SK-N-SH treated with all-trans-retinoic acid at 6 μM for 48 hours (cell line): Measurements from ENCODE around the gene ENTPD2.

Experiments
- ATAC-seq: fragments of 200-7000 bp; cut with Tn5 transposase; 3 replicates; pipeline ENCODE4 v1.9.1; 2020; ENCODE audit warnings: mild to moderate bottlenecking, moderate library complexity
- ARNTL ChIP-seq: fragments of 450-650 bp; formaldehyde crosslinking; IDR thresholded peaks from 2 replicates; pipeline ENCODE4 v1.5.0; 2020; ENCODE audit warnings: low read depth, mild to moderate bottlenecking, moderate library complexity, borderline replicate concordance
- CREB5 ChIP-seq: fragments of 250-450 bp; sonication (Bioruptor Pico); IDR thresholded peaks from 2 replicates; pipeline ENCODE4 v1.5.1; 2020; ENCODE audit warnings: low read depth, mild to moderate bottlenecking, moderate library complexity
- CSDC2 ChIP-seq: fragments of 250-450 bp; sonication (Bioruptor Pico); IDR thresholded peaks from 2 replicates; pipeline ENCODE4 v1.5.0; 2020; ENCODE audit warnings: mild to moderate bottlenecking, moderate library complexity
- CSRNP3 ChIP-seq: fragments of 250-450 bp; sonication (Bioruptor Pico); IDR thresholded peaks from 2 replicates; pipeline ENCODE4 v1.5.1; 2021; ENCODE audit warnings: mild to moderate bottlenecking, moderate library complexity
- ESRRG ChIP-seq: fragments of 250-450 bp; sonication (Bioruptor Pico); IDR thresholded peaks from 2 replicates; pipeline ENCODE4 v1.6.1; 2021; ENCODE audit warnings: mild to moderate bottlenecking
- GLIS3 ChIP-seq: fragments of 250-450 bp; sonication (Bioruptor Pico); IDR thresholded peaks from 2 replicates; pipeline ENCODE4 v1.5.0; 2020; ENCODE audit warnings: mild to moderate bottlenecking, moderate library complexity
- ISL1 ChIP-seq: fragments of 250-450 bp; sonication (Bioruptor Pico); IDR thresholded peaks from 2 replicates; pipeline ENCODE4 v2.1.2; 2022; ENCODE audit warnings: mild to moderate bottlenecking, moderate library complexity
- OSR1 ChIP-seq: fragments of 250-450 bp; sonication (Bioruptor Pico); IDR thresholded peaks from 2 replicates; pipeline ENCODE4 v1.8.0; 2022; ENCODE audit warnings: moderate library complexity, mild to moderate bottlenecking, inconsistent platforms
- PATZ1 ChIP-seq: fragments of 250-450 bp; sonication (Bioruptor Pico); IDR thresholded peaks from 2 replicates; pipeline ENCODE4 v1.8.0; 2020; ENCODE audit warnings: mild to moderate bottlenecking, moderate library complexity, borderline replicate concordance
- POU6F1 ChIP-seq: fragments of 250-450 bp; sonication (Bioruptor Pico); IDR thresholded peaks from 2 replicates; pipeline ENCODE4 v1.8.0; 2021; ENCODE audit warnings: low read depth, mild to moderate bottlenecking, moderate library complexity, borderline replicate concordance
- PPARA ChIP-seq: fragments of 250-450 bp; sonication (Bioruptor Pico); IDR thresholded peaks from 2 replicates; pipeline ENCODE4 v1.5.0; 2020; ENCODE audit warnings: mild to moderate bottlenecking, borderline replicate concordance
- RARB ChIP-seq: fragments of 250-450 bp; sonication (Bioruptor Pico); IDR thresholded peaks from 2 replicates; pipeline ENCODE4 v1.8.0; 2021; ENCODE audit warnings: mild to moderate bottlenecking, moderate library complexity
- TCF4 ChIP-seq: fragments of 250-450 bp; sonication (Bioruptor Pico); IDR thresholded peaks from 2 replicates; pipeline ENCODE4 v1.8.0; 2021; ENCODE audit warnings: mild to moderate bottlenecking, moderate library complexity, borderline replicate concordance
- TOX ChIP-seq: fragments of 250-450 bp; sonication (Bioruptor Pico); IDR thresholded peaks from 2 replicates; pipeline ENCODE4 v1.8.0; 2021; ENCODE audit warnings: mild to moderate bottlenecking, moderate library complexity, borderline replicate concordance
- TSHZ2 ChIP-seq: fragments of 250-450 bp; sonication (Bioruptor Pico); IDR thresholded peaks from 2 replicates; pipeline ENCODE4 v1.5.0; 2020; ENCODE audit warnings: mild to moderate bottlenecking, moderate library complexity
- ZC3H10 ChIP-seq: fragments of 250-450 bp; sonication (Bioruptor Pico); IDR thresholded peaks from 2 replicates; pipeline ENCODE4 v1.5.1; 2021; ENCODE audit warnings: mild to moderate bottlenecking, moderate library complexity
- ZFP3 ChIP-seq: fragments of 250-450 bp; sonication (Bioruptor Pico); IDR thresholded peaks from 2 replicates; pipeline ENCODE4 v1.5.0; 2020; ENCODE audit warnings: mild to moderate bottlenecking, moderate library complexity
- ZNF565 ChIP-seq: fragments of 450-650 bp; formaldehyde crosslinking; conservative IDR thresholded peaks from 2 replicates; pipeline ENCODE4 v1.5.0; 2020; ENCODE audit warnings: low read depth, mild to moderate bottlenecking, moderate library complexity
- ZNF70 ChIP-seq: fragments of 450-650 bp; formaldehyde crosslinking; IDR thresholded peaks from 2 replicates; pipeline ENCODE4 v1.5.0; 2020; ENCODE audit warnings: mild to moderate bottlenecking, moderate library complexity
- ZNF8 ChIP-seq: fragments of 450-650 bp; formaldehyde crosslinking; IDR thresholded peaks from 2 replicates; pipeline ENCODE4 v1.5.0; 2020; ENCODE audit warnings: mild to moderate bottlenecking, moderate library complexity

The ENTPD2 gene

GRCh38 chr9:137039611-137040366, 14.1 kb downstream of the ENTPD2 start:
- TF ChIP-seq ZFP3 (CRISPR knock-in tag), result no peak
- TF ChIP-seq POU6F1 (CRISPR knock-in tag), result no peak
- no peak for TF ChIP-seq TSHZ2 (CRISPR knock-in tag)
- no peak for TF ChIP-seq CREB5 (CRISPR knock-in tag)
- no peak for TF ChIP-seq RARB (CRISPR knock-in tag)
- TF ChIP-seq ZC3H10 (CRISPR knock-in tag), result no peak
- TF ChIP-seq PATZ1 (CRISPR knock-in tag), result no peak
- no peak for TF ChIP-seq ESRRG (CRISPR knock-in tag)
- no peak for TF ChIP-seq CSRNP3 (CRISPR knock-in tag)
- no peak for TF ChIP-seq ARNTL (CRISPR knock-in tag)
- no peak for TF ChIP-seq ZNF70
- TF ChIP-seq PPARA, result no peak
- TF ChIP-seq CSDC2, result no peak
- TF ChIP-seq ZNF565 (CRISPR knock-in tag), result no peak
- no peak for TF ChIP-seq GLIS3 (CRISPR knock-in tag)
- TF ChIP-seq TOX (CRISPR knock-in tag), result no peak
- no peak for TF ChIP-seq TCF4 (CRISPR knock-in tag)
- TF ChIP-seq ZNF8 (CRISPR knock-in tag), result no peak
- no peak for TF ChIP-seq ISL1 (CRISPR knock-in tag)
- no peak for TF ChIP-seq OSR1 (CRISPR knock-in tag)
- TF ChIP-seq, all 23 proteins: peak for 0
- ATAC-seq, result no peak

GRCh38 chr9:137038916-137039315, 14.9 kb downstream of the ENTPD2 start:
- no peak for TF ChIP-seq ZNF565 (CRISPR knock-in tag)
- TF ChIP-seq CSDC2, result no peak
- no peak for TF ChIP-seq TSHZ2 (CRISPR knock-in tag)
- TF ChIP-seq TCF4 (CRISPR knock-in tag), result no peak
- no peak for TF ChIP-seq GLIS3 (CRISPR knock-in tag)
- ATAC-seq, result no peak
